Measurements from ENCODE around the gene CPNE4. TPM values are rescaled to one million over a fixed set of nuclear protein-coding genes. Genes with fewer than 3 reads are reported as not detected.
A peak's percentile ranks its signal among the peaks of the same experiment; 100 is the strongest.

CPNE4 gene
- total RNA-seq, 1 experiment from 2014 or later = 1.9 TPM

- no peak for TF ChIP-seq CTCF (conservative IDR thresholded peaks at IDR 0.05)
- Mint-ChIP-seq H3K27ac (peak overlapping the region; percentile 76 to 91 (median 88); a peak in 6 of 7 replicates), H3K9me3 (peaks cover 3 to 7% of the 10 kb centered on the region in 2 experiments; a peak in 2 of 5 replicates), H3K4me1 (peaks cover 34 to 35% of the 10 kb centered on the region in 2 experiments), H3K4me3 (0 out of 5 replicates have a peak overlapping the region, but pooled peaks of 1 of the 2 experiments have one; percentile 30), H3K27me3 (ENCODE audit: low read depth) (no peaks in the 10 kb centered on the region), H3K36me3 (ENCODE audit: insufficient read depth in 1 of 3, low read depth in 3 of 3) (peaks cover 0 to 20% (median 2%) of the 10 kb centered on the region in 3 experiments; a peak in 3 of 7 replicates)
- H3K9ac ChIP-seq (ENCODE audit: extremely low read depth, insufficient read length, low read length) = no peak overlapping the region
- no peak overlapping the region for H3K14ac ChIP-seq (ENCODE audit: insufficient read depth, low read length)
- no peak overlapping the region for H3K23ac ChIP-seq (ENCODE audit: insufficient read length, low read depth, low read length)
- no peak overlapping the region for H3K18ac ChIP-seq (ENCODE audit: insufficient read length, low read depth, low read length)
- H2BK5ac ChIP-seq (ENCODE audit: insufficient read length, low read length) = no peak overlapping the region
- no peak overlapping the region for H2BK12ac ChIP-seq (ENCODE audit: insufficient read length, low read depth, low read length)
- H3K4me1 ChIP-seq (ENCODE audit: insufficient read depth, low read length) = peaks cover 7% of the 10 kb centered on the region; the same call in 1 of the 2 replicates
- H4K5ac ChIP-seq (ENCODE audit: insufficient read length, low read depth, low read length) = no peak overlapping the region
- no peak overlapping the region for H2AFZ ChIP-seq (ENCODE audit: low read length)
- no peak overlapping the region for H2BK15ac ChIP-seq (ENCODE audit: low read depth, low read length)
- WGBS (ENCODE audit: extremely low coverage, insufficient read length, low lambda C conversion rate) = no CpG with 5 or more reads among the region's 5 CpGs
- no peak overlapping the region for H3T11ph ChIP-seq (ENCODE audit: low read length)
- H3K23me2 ChIP-seq (ENCODE audit: insufficient read length, low read depth, low read length, poor library complexity, severe bottlenecking) = no peaks in the 10 kb centered on the region
- H3K56ac ChIP-seq (ENCODE audit: insufficient read length, low read depth, low read length) = no peak overlapping the region
- no peak overlapping the region for H3K4ac ChIP-seq (ENCODE audit: low read depth, low read length)
- H2BK120ac ChIP-seq (ENCODE audit: low read depth, low read length, poor library complexity, severe bottlenecking) = no peak overlapping the region
- no peaks in the 10 kb centered on the region for H3K9me3 ChIP-seq (ENCODE audit: control insufficient read depth, low read depth, low read length)
- no peak overlapping the region for H4K8ac ChIP-seq (replicated peaks; ENCODE audit: insufficient read length, low read depth, low read length)
- no peak overlapping the region for H2BK20ac ChIP-seq (ENCODE audit: low read depth, low read length, poor library complexity, severe bottlenecking)
- no peaks in the 10 kb centered on the region for H4K20me1 ChIP-seq (ENCODE audit: control insufficient read depth, insufficient read depth, insufficient read length)
- no peaks in the 10 kb centered on the region for H3K79me2 ChIP-seq (ENCODE audit: insufficient read depth, low read length)
- no peak overlapping the region for H4K91ac ChIP-seq (ENCODE audit: insufficient read length, low read depth, low read length)
- H2AK5ac ChIP-seq (ENCODE audit: insufficient read length, low read length) = no peak overlapping the region
- H3K27ac ChIP-seq (ENCODE audit: insufficient read length, low read depth, low read length) = peak overlapping the region; percentile 48
- DNase-seq = no peak
- no peak overlapping the region for H3K4me2 ChIP-seq (ENCODE audit: insufficient read depth, insufficient read length, low read length)
- no peaks in the 10 kb centered on the region for H3K79me1 ChIP-seq (ENCODE audit: insufficient read depth, low read depth, low read length, poor library complexity, severe bottlenecking)
- no peaks in the 10 kb centered on the region for H3K27me3 ChIP-seq (ENCODE audit: insufficient read depth, low read length)
These were observed 77.3 kb downstream of the CPNE4 start for GRCh38 chr3:131957511-131957910.
